ENCODE results near the gene RMND1. TPM values are rescaled to one million over a fixed set of nuclear protein-coding genes. Genes with fewer than 3 reads are reported as not detected.
A peak's percentile ranks its signal among the peaks of the same experiment; 100 is the strongest.

Gene RMND1
- total and polyA plus RNA-seq, 2 of the 13 experiments (the other 11 are each of a cell fraction or from before 2014, with no cell fraction given), result 34.0 to 72.5 TPM

- TF ChIP-seq MLXIP (CRISPR knock-in tag; IDR thresholded peaks at IDR 0.05; ENCODE audit: borderline replicate concordance) (no peak), CERS6 (CRISPR knock-in tag; IDR thresholded peaks at IDR 0.05) (no peak), ZNF850 (CRISPR knock-in tag; conservative IDR thresholded peaks at IDR 0.05) (no peak), ZBTB10 (CRISPR knock-in tag; IDR thresholded peaks at IDR 0.05; ENCODE audit: borderline replicate concordance) (no peak), ZNF737 (CRISPR knock-in tag; IDR thresholded peaks at IDR 0.05; ENCODE audit: borderline replicate concordance) (no peak), ELF3 (CRISPR knock-in tag; IDR thresholded peaks at IDR 0.05) (no peak), FOXO1 (CRISPR knock-in tag; IDR thresholded peaks at IDR 0.05) (no peak), MTERF4 (CRISPR knock-in tag; IDR thresholded peaks at IDR 0.05) (no peak), TEF (CRISPR knock-in tag; IDR thresholded peaks at IDR 0.05) (peak; percentile 52; the same call in 1 of the 2 replicates), SAP130 (CRISPR knock-in tag; IDR thresholded peaks at IDR 0.05; ENCODE audit: low read depth) (peak; percentile 60), YEATS4 (CRISPR knock-in tag; IDR thresholded peaks at IDR 0.05; ENCODE audit: borderline replicate concordance) (no peak), ZBTB43 (CRISPR knock-in tag; conservative IDR thresholded peaks at IDR 0.05) (no peak), CCDC6 (CRISPR knock-in tag; IDR thresholded peaks at IDR 0.05) (0 out of 2 replicates have a peak, but pooled peaks have one; percentile 22), KDM6A (CRISPR knock-in tag; IDR thresholded peaks at IDR 0.05; ENCODE audit: low read depth) (no peak), RORA (CRISPR knock-in tag; IDR thresholded peaks at IDR 0.05) (no peak), ZNF629 (CRISPR knock-in tag; conservative IDR thresholded peaks at IDR 0.05) (no peak), MED13 (CRISPR knock-in tag; IDR thresholded peaks at IDR 0.05) (no peak), EHMT2 (IDR thresholded peaks at IDR 0.05; ENCODE audit: borderline replicate concordance, low read depth, low read length) (no peak), FOXP1 (IDR thresholded peaks at IDR 0.05) (no peak), FOXP1 (CRISPR knock-in tag; IDR thresholded peaks at IDR 0.05) (0 out of 2 replicates have a peak, but pooled peaks have one; percentile 15), FOXA1 (IDR thresholded peaks at IDR 0.05) (no peak), FOXA1 (CRISPR knock-in tag; IDR thresholded peaks at IDR 0.05) (no peak)
These were observed 10.3 kb downstream of the RMND1 start (continued) for GRCh38 chr6:151441390-151442166.

Measured in HepG2 (cell line).